HUES6 (cell line): ENCODE measurements around the gene MAML1.

Experiments used
- H3K27ac ChIP-seq: 2 replicates; pipeline ENCODE4 v1.7.0; 2013; ENCODE audit warnings: low read depth, mild to moderate bottlenecking, low read length, inconsistent platforms
- H3K27me3 ChIP-seq: 2 replicates; pipeline ENCODE4 v1.6.1; 2013; ENCODE audit warnings: low read length; ENCODE audit not compliant: control insufficient read depth, insufficient read depth
- H3K36me3 ChIP-seq: 2 replicates; pipeline ENCODE4 v1.6.1; 2013; ENCODE audit warnings: low read length; ENCODE audit not compliant: control insufficient read depth, insufficient read depth
- H3K4me1 ChIP-seq: 2 replicates; pipeline ENCODE4 v1.6.1; 2013; ENCODE audit warnings: low read length; ENCODE audit not compliant: control insufficient read depth, insufficient read depth
- H3K4me3 ChIP-seq: 2 replicates; pipeline ENCODE4 v1.5.1; 2013; ENCODE audit warnings: low read depth, low read length
- H3K9ac ChIP-seq: one replicate; pipeline ENCODE4 v1.6.1; 2013; ENCODE audit warnings: mild to moderate bottlenecking, low read length
- H3K9me3 ChIP-seq: 2 replicates; pipeline ENCODE4 v1.6.1; 2013; ENCODE audit warnings: low read depth, low read length; ENCODE audit not compliant: control insufficient read depth, insufficient read depth

MAML1 gene

DNA sequence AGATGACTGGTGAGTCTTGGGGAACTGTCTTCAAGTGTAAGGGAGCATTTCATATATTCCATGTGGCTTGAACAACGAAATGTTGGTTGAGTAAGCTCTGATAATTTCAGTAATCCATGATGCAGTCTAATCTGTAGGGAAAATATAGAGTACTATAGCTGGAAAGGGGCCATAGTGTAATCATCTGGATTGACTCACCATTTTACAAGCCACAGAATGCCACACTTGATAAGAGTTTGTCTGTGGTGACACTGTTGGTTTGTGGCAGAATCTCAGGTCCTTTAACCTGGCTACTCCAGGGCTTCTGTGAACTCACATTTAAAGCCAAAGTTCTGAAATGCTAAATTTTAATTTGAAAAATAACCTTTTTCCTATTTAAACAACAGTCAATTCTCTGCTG lies 16.3 kb upstream of the MAML1 start:
- H3K36me3 ChIP-seq = peaks cover 94% of the 10 kb centered on the region
- no peak overlapping the region for H3K4me3 ChIP-seq
- H3K27me3 ChIP-seq = no peaks in the 10 kb centered on the region
- H3K9ac ChIP-seq = no peak overlapping the region
- no peaks in the 10 kb centered on the region for H3K4me1 ChIP-seq
- no peaks in the 10 kb centered on the region for H3K9me3 ChIP-seq
- no peak overlapping the region for H3K27ac ChIP-seq

DNA sequence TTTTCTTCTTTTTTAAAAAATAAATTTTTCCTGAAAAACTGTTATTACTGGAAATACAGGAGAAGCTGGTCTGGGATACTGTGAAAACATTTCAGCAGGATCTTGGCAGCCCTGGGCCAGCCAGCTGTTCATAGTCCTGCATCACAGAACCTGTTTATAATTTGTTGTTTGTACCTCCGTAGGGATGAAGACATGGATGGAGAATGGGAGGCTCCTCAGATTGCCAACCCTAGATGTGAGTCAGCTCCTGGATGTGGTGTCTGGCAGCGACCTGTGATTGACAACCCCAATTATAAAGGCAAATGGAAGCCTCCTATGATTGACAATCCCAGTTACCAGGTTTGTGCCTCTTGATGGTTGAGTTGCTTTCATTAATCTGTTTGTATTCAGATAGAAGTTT lies 12.4 kb upstream of the MAML1 start:
- Histone ChIP-seq H3K9me3 (no peaks in the 10 kb centered on the region), H3K27me3 (no peaks in the 10 kb centered on the region), H3K9ac (no peak overlapping the region), H3K4me1 (no peaks in the 10 kb centered on the region), H3K4me3 (no peak overlapping the region), H3K27ac (no peak overlapping the region), H3K36me3 (peaks cover 99% of the 10 kb centered on the region)

- H3K36me3 ChIP-seq = peaks cover 99% of the 10 kb centered on the region
Observed at GRCh38 chr5:179724163-179724562, 8.5 kb upstream of the MAML1 start.

GRCh38 chr5:179727106-179727505 lies 5.5 kb upstream of the MAML1 start:
- Histone ChIP-seq H3K27ac (no peak overlapping the region), H3K9ac (no peak overlapping the region), H3K4me1 (peaks cover 6% of the 10 kb centered on the region; the same call in 1 of the 2 replicates)

More at GRCh38 chr5:179724163-179724562, 8.5 kb upstream of the MAML1 start:
- Histone ChIP-seq H3K4me1 (no peaks in the 10 kb centered on the region), H3K9me3 (no peaks in the 10 kb centered on the region), H3K27me3 (no peaks in the 10 kb centered on the region), H3K9ac (no peak overlapping the region), H3K27ac (no peak overlapping the region), H3K4me3 (no peak overlapping the region)

DNA sequence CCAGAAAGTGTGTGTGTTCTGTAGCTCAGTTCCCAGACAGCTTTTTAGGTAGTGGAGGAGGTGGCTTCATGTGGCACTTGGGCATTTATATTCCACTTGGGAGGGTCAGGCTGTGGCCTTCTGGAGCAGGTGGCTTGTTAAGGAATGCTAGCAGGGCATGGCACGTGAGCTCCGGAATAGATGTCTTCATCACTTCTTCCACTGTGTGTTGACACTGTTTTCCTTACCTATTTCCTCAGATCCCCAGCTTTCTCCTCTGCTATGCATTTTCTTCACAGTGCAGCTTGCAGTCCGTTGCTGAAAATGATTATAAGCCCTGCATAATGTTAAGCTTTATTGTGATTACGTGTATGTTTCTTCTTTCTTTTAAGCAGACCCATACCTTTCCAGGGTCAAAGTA lies 3.3 kb upstream of the MAML1 start:
- H3K36me3 ChIP-seq = peaks cover 67% of the 10 kb centered on the region
- H3K9ac ChIP-seq = no peak overlapping the region
- peaks cover 6% of the 10 kb centered on the region; the same call in 1 of the 2 replicates for H3K4me1 ChIP-seq
- no peak overlapping the region for H3K4me3 ChIP-seq
- H3K27me3 ChIP-seq = no peaks in the 10 kb centered on the region
- H3K9me3 ChIP-seq = no peaks in the 10 kb centered on the region
- no peak overlapping the region for H3K27ac ChIP-seq

More at GRCh38 chr5:179727106-179727505, 5.5 kb upstream of the MAML1 start:
- Histone ChIP-seq H3K4me3 (no peak overlapping the region), H3K9me3 (no peaks in the 10 kb centered on the region), H3K27me3 (no peaks in the 10 kb centered on the region), H3K36me3 (peaks cover 89% of the 10 kb centered on the region)

- H3K36me3 ChIP-seq = peaks cover 63% of the 10 kb centered on the region
- H3K27ac ChIP-seq = no peak overlapping the region
- H3K27me3 ChIP-seq = no peaks in the 10 kb centered on the region
- peaks cover 6% of the 10 kb centered on the region; the same call in 1 of the 2 replicates for H3K4me1 ChIP-seq
- H3K9me3 ChIP-seq = no peaks in the 10 kb centered on the region
- H3K4me3 ChIP-seq = no peak overlapping the region
- no peak overlapping the region for H3K9ac ChIP-seq
Observed at GRCh38 chr5:179729727-179730126, 2.9 kb upstream of the MAML1 start.

- H3K27ac ChIP-seq = no peak overlapping the region
- no peaks in the 10 kb centered on the region for H3K9me3 ChIP-seq
- peaks cover 57% of the 10 kb centered on the region for H3K36me3 ChIP-seq
- no peaks in the 10 kb centered on the region for H3K27me3 ChIP-seq
- H3K4me3 ChIP-seq = no peak overlapping the region
- peaks cover 6% of the 10 kb centered on the region; the same call in 1 of the 2 replicates for H3K4me1 ChIP-seq
- no peak overlapping the region for H3K9ac ChIP-seq
Observed at GRCh38 chr5:179730356-179730755, 2.3 kb upstream of the MAML1 start.

GRCh38 chr5:179730852-179731251 lies 1.8 kb upstream of the MAML1 start:
- Histone ChIP-seq H3K9ac (no peak overlapping the region), H3K27me3 (no peaks in the 10 kb centered on the region), H3K36me3 (peaks cover 53% of the 10 kb centered on the region), H3K4me1 (peaks cover 6% of the 10 kb centered on the region; the same call in 1 of the 2 replicates), H3K27ac (no peak overlapping the region), H3K9me3 (no peaks in the 10 kb centered on the region), H3K4me3 (no peak overlapping the region)

DNA sequence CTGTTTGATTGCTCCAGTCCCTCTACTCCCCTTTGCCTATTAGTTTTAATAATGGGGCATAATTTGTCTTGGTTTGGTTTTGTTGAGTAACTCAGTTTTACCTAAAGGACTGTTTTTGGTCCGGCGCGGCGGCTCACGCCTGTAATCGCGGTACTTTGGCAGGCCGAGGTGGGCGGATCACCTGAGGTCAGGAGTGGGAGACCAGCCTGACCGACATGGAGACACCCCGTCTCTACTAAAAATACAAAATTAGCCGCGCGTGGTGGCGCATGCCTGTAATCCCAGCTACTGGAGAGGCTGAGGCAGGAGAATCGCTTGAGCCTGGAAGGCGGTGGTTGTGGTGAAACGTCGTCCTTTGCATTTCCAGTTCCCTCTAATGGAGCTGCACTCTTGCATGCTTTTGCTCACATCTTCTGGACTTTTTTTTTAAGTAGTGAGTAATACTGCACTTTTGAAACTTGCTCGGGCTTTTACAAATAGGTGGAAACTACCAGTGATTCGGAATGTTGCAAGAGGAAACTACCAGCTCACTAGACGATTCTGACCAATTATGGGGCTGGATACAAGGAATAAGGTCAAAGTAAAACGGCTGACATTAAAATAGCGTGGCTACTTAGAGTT lies 721 bp upstream of the MAML1 start:
- Histone ChIP-seq H3K4me3 (peak overlapping the region; percentile 86), H3K4me1 (peaks cover 6% of the 10 kb centered on the region; the same call in 1 of the 2 replicates), H3K9ac (no peak overlapping the region), H3K27me3 (no peaks in the 10 kb centered on the region), H3K9me3 (no peaks in the 10 kb centered on the region), H3K27ac (0 out of 2 replicates have a peak overlapping the region, but pooled peaks have one; percentile 26), H3K36me3 (peaks cover 42% of the 10 kb centered on the region)

DNA sequence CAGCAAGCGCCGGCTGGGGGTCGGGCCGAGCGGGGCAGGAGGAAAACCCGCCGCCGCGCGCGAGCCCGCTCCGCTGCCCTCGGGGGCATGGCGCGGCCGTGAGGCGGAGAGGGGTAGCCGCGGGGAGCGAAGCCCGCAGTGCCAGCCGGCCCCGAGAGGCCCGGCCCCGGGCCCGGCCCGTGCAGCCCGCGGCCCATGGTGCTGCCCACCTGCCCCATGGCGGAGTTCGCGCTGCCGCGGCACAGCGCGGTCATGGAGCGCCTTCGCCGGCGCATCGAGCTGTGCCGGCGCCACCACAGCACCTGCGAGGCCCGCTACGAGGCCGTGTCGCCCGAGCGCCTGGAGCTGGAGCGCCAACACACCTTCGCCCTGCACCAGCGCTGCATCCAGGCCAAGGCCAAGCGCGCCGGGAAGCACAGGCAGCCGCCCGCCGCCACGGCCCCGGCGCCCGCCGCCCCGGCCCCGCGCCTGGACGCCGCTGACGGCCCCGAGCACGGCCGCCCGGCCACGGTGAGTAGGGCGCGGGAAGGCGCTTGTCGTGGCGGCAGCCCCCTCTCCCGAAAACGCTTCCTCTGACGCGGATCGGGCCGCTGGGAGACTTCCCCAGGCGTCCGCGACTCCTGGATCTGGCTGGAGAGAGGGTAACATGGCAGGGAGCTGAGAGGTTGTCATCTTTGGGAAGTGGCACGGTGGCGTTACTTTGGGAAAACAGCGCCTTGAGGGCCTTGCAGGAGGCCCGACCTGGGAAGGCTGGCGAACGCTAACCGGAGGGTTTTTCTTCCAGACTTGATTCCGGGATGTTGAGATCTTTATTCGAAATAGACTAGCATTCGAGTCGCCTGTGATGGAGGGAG lies 523 bp downstream of the MAML1 start:
- Histone ChIP-seq H3K4me3 (peak overlapping the region; percentile 86), H3K9me3 (no peaks in the 10 kb centered on the region)

GRCh38 chr5:179733772-179734126 lies 1.1 kb downstream of the MAML1 start:
- Histone ChIP-seq H3K9me3 (no peaks in the 10 kb centered on the region), H3K4me1 (peaks cover 6% of the 10 kb centered on the region; the same call in 1 of the 2 replicates), H3K27ac (peak overlapping the region; percentile 21; the same call in 1 of the 2 replicates), H3K36me3 (peaks cover 42% of the 10 kb centered on the region), H3K4me3 (peak overlapping the region; percentile 86), H3K9ac (peak overlapping the region; percentile 99), H3K27me3 (no peaks in the 10 kb centered on the region)

More for the DNA sequence above, 523 bp downstream of the MAML1 start:
- peak overlapping the region; percentile 91 for H3K27ac ChIP-seq
- peaks cover 6% of the 10 kb centered on the region; the same call in 1 of the 2 replicates for H3K4me1 ChIP-seq
- H3K9ac ChIP-seq = peak overlapping the region; percentile 99
- peaks cover 42% of the 10 kb centered on the region for H3K36me3 ChIP-seq
- no peaks in the 10 kb centered on the region for H3K27me3 ChIP-seq
